B cell (primary cell): ENCODE data around the gene USP12. TPM values are rescaled to one million over a fixed set of nuclear protein-coding genes. Genes with fewer than 3 reads are reported as not detected.

Experiments used
- ATAC-seq: fragments of 200-7000 bp; cut with Tn5 transposase; one replicate; pipeline ENCODE4 v1.10.0; 2021; ENCODE audit warnings: low read depth, mild to moderate bottlenecking, moderate number of reproducible peaks, moderate library complexity
- CTCF ChIA-PET: fragments of 350-600 bp; sonication (Branson Sonifier 250); formaldehyde crosslinking; loops from one replicate; lab custom pipeline; 2021; ENCODE audit warnings: antibody characterized with exemption, inconsistent platforms; lab: Charles Lee
- POLR2A ChIA-PET: fragments of 350-600 bp; sonication (Branson Sonifier 250); formaldehyde crosslinking; loops from one replicate; lab custom pipeline; 2021; ENCODE audit warnings: antibody characterized with exemption; lab: Charles Lee
- DNase-seq: peaks from one replicate; pipeline ENCODE4 v3.0.0; 2013
- H2AFZ ChIP-seq: 2 replicates; pipeline ENCODE4 v1.6.1; 2012; ENCODE audit warnings: mild to moderate bottlenecking, low read depth, low read length; ENCODE audit not compliant: insufficient read depth, poor library complexity, severe bottlenecking
- H3K27ac ChIP-seq, 2 donors: 1 replicate in 1 of 2; 2 replicates in 1 of 2; pipeline ENCODE4 v1.5.1; 2012 to 2013; ENCODE audit warnings: low read length in 2 of 2, mild to moderate bottlenecking in 2 of 2, moderate library complexity in 1 of 2
- H3K27me3 ChIP-seq, 4 experiments: fragments of 200-600 bp in 1 of 4; sonication (generic) in 1 of 4; replicated peaks in 1 of 4; 1 replicate in 2 of 4; 2 replicates in 2 of 4; pipeline versions ENCODE4 v1.6.1 to v1.7.0; 2013 to 2016; ENCODE audit warnings: low read length in 3 of 4, mild to moderate bottlenecking in 2 of 4, mixed read lengths in 1 of 4, moderate library complexity in 1 of 4; ENCODE audit not compliant: insufficient read depth in 4 of 4, control insufficient read depth in 3 of 4; ENCODE audit errors: control extremely low read depth in 1 of 4
- H3K36me3 ChIP-seq, 2 experiments: replicated peaks in 1 of 2; 1 replicate in 1 of 2; 2 replicates in 1 of 2; pipeline versions ENCODE4 v1.6.1 to v1.7.1; 2013; ENCODE audit warnings: low read length in 1 of 2; ENCODE audit not compliant: insufficient read depth in 2 of 2, control insufficient read depth in 1 of 2; ENCODE audit errors: control extremely low read depth in 1 of 2, extremely low read depth in 1 of 2
- H3K4me1 ChIP-seq, 2 donors: fragments of 200-600 bp in 1 of 2; sonication (generic) in 1 of 2; 1 replicate in 1 of 2; 2 replicates in 1 of 2; pipeline versions ENCODE4 v1.5.1 to v1.6.1; 2013 to 2017; ENCODE audit warnings: low read length in 2 of 2; ENCODE audit not compliant: control insufficient read depth in 2 of 2, insufficient read depth in 2 of 2
- H3K4me2 ChIP-seq: replicated peaks from 2 replicates; pipeline ENCODE3; 2012; ENCODE audit warnings: mild to moderate bottlenecking, low read depth, low read length; ENCODE audit not compliant: poor library complexity, severe bottlenecking
- H3K4me3 ChIP-seq, 5 experiments: fragments of 200-600 bp in 1 of 5; sonication (generic) in 1 of 5; 1 replicate in 3 of 5; 2 replicates in 2 of 5; pipeline versions ENCODE4 v1.5.1 to v1.7.0; 2011 to 2016; ENCODE audit warnings: low read length in 4 of 5, mild to moderate bottlenecking in 4 of 5, low read depth in 2 of 5, control low read depth in 1 of 5, moderate library complexity in 1 of 5; ENCODE audit not compliant: insufficient read depth in 1 of 5; ENCODE audit errors: control extremely low read depth in 1 of 5, extremely low read depth in 1 of 5
- H3K79me2 ChIP-seq: fragments of 200-600 bp; sonication (generic); one replicate; pipeline ENCODE4 v1.6.0; 2016; ENCODE audit warnings: low read length; ENCODE audit not compliant: control insufficient read depth, insufficient read depth
- H3K9ac ChIP-seq: fragments of 200-600 bp; sonication (generic); 2 replicates; pipeline ENCODE4 v1.6.1; 2017; ENCODE audit warnings: mild to moderate bottlenecking, low read length, moderate library complexity
- H3K9me3 ChIP-seq, 3 donors: one replicate each; pipeline versions ENCODE4 v1.6.1 to v1.7.1; 2013; ENCODE audit warnings: low read length in 2 of 3; ENCODE audit not compliant: control insufficient read depth in 2 of 3, insufficient read depth in 1 of 3; ENCODE audit errors: control extremely low read depth in 1 of 3
- H4K20me1 ChIP-seq: 2 replicates; pipeline ENCODE4 v1.6.0; 2012; ENCODE audit warnings: mild to moderate bottlenecking, low read length; ENCODE audit not compliant: insufficient read depth, control insufficient read depth, poor library complexity, severe bottlenecking
- H3K27ac Mint-ChIP-seq: one replicate; pipeline ENCODE4 v1.8.0; 2021; ENCODE audit warnings: mixed read lengths
- H3K27me3 Mint-ChIP-seq: one replicate; pipeline ENCODE4 v1.8.0; 2021; ENCODE audit warnings: mixed read lengths
- H3K4me1 Mint-ChIP-seq: one replicate; pipeline ENCODE4 v1.8.0; 2021; ENCODE audit warnings: mixed read lengths
- H3K4me3 Mint-ChIP-seq: one replicate; pipeline ENCODE4 v1.8.0; 2021; ENCODE audit warnings: mixed read lengths
- H3K9me3 Mint-ChIP-seq: one replicate; pipeline ENCODE4 v1.8.0; 2022; ENCODE audit warnings: mixed read lengths; ENCODE audit not compliant: insufficient read depth
- EZH2 ChIP-seq: IDR thresholded peaks from 2 replicates; pipeline ENCODE4 v1.6.1; 2012; ENCODE audit warnings: borderline replicate concordance, low read depth, mild to moderate bottlenecking, moderate library complexity, low read length; ENCODE audit not compliant: insufficient read depth, poor library complexity, severe bottlenecking
- WGBS: methylation state at CpG from one replicate; pipeline ENCODE4 v1.1.5; 2013; ENCODE audit warnings: missing lambda C conversion rate; ENCODE audit not compliant: insufficient coverage; 5-methylcytosine and 5-hydroxymethylcytosine counted together
- intact Hi-C: fragments of 100-400 bp; cut with micrococcal nuclease; formaldehyde crosslinking; loops from one replicate; pipeline ENCODE4 v1.10.0; 2022
- polyA plus RNA-seq: library from polyadenylated mRNA; depleted of rRNA; stranded (reverse); fragments of >200 nt; gene quantifications from 2 replicates; pipeline ENCODE4 v1.2.3, GENCODE V29; 2012
- total RNA-seq, 2 donors: library from RNA; stranded (reverse); fragments of 120-200 nt in 1 of 2; gene quantifications; 1 replicate in 1 of 2; 2 replicates in 1 of 2; pipeline versions ENCODE4 v1.2.3 to v1.2.4, GENCODE V29; 2013 to 2022
- TF ChIP-seq, protein P1 (sequence below): fragments of 200-600 bp; IDR thresholded peaks from one replicate; pipeline ENCODE4 v1.8.0; 2022; ENCODE audit warnings: antibody characterized with exemption, mild to moderate bottlenecking

USP12 gene
- total and polyA plus RNA-seq, 2 donors (not counting 1 experiment from before 2014, with no cell fraction given), result 21.7 to 46.3 TPM

GRCh38 chr13:27040826-27041108 lies 130.8 kb downstream of the USP12 start:
- 100% methylated on average over 4 of the region's 4 CpGs for WGBS
- H4K20me1 ChIP-seq, result no peaks in the 10 kb centered on the region
- H3K4me3 ChIP-seq, result no peak overlapping the region
- no peaks in the 10 kb centered on the region for H3K36me3 ChIP-seq
- no peaks in the 10 kb centered on the region for H3K79me2 ChIP-seq
- peaks cover 8 to 17% of the 10 kb centered on the region in 2 donors for H3K4me1 ChIP-seq
- no peaks in the 10 kb centered on the region for H3K9me3 Mint-ChIP-seq
- DNase-seq (no peak), ATAC-seq (no peak)
- no peak overlapping the region for H3K4me3 Mint-ChIP-seq
- peaks cover 0 to 1% (median 0%) of the 10 kb centered on the region in 3 donors for H3K9me3 ChIP-seq
- POLR2A ChIA-PET, result no interaction called here
- no peak overlapping the region for H3K9ac ChIP-seq
- H3K27ac Mint-ChIP-seq, result no peak overlapping the region
- H3K4me1 Mint-ChIP-seq, result peaks cover 24% of the 10 kb centered on the region
- intact Hi-C loops, result no loop called here
- CTCF ChIA-PET, result no interaction called here
- H3K27ac ChIP-seq, result no peak overlapping the region
- H3K27me3 Mint-ChIP-seq, result peaks cover 5% of the 10 kb centered on the region
- TF ChIP-seq EZH2, result no peak
- TF ChIP-seq, protein P1, sequence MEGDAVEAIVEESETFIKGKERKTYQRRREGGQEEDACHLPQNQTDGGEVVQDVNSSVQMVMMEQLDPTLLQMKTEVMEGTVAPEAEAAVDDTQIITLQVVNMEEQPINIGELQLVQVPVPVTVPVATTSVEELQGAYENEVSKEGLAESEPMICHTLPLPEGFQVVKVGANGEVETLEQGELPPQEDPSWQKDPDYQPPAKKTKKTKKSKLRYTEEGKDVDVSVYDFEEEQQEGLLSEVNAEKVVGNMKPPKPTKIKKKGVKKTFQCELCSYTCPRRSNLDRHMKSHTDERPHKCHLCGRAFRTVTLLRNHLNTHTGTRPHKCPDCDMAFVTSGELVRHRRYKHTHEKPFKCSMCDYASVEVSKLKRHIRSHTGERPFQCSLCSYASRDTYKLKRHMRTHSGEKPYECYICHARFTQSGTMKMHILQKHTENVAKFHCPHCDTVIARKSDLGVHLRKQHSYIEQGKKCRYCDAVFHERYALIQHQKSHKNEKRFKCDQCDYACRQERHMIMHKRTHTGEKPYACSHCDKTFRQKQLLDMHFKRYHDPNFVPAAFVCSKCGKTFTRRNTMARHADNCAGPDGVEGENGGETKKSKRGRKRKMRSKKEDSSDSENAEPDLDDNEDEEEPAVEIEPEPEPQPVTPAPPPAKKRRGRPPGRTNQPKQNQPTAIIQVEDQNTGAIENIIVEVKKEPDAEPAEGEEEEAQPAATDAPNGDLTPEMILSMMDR, result no peak
- H2AFZ ChIP-seq, result no peak overlapping the region
- no peaks in the 10 kb centered on the region for H3K27me3 ChIP-seq
- H3K4me2 ChIP-seq, result no peak overlapping the region

GRCh38 chr13:27039171-27039701 lies 132.4 kb downstream of the USP12 start:
- H3K27ac ChIP-seq, result no peak overlapping the region
- no peaks in the 10 kb centered on the region for H3K79me2 ChIP-seq
- no peaks in the 10 kb centered on the region for H3K9me3 Mint-ChIP-seq
- H3K4me3 Mint-ChIP-seq, result no peak overlapping the region
- no peak overlapping the region for H3K27ac Mint-ChIP-seq
- TF ChIP-seq, protein P1, result no peak
- TF ChIP-seq EZH2, result no peak
- 99% methylated on average over 7 of the region's 9 CpGs for WGBS
- H3K36me3 ChIP-seq, result no peaks in the 10 kb centered on the region
- H3K27me3 Mint-ChIP-seq, result peaks cover 10% of the 10 kb centered on the region
- peaks cover 0 to 6% (median 0%) of the 10 kb centered on the region in 4 experiments for H3K27me3 ChIP-seq
- no peak overlapping the region for H3K4me3 ChIP-seq
- peaks cover 0 to 5% (median 1%) of the 10 kb centered on the region in 3 donors for H3K9me3 ChIP-seq
- no peak for ATAC-seq
- ChIA-PET POLR2A (no interaction called here), CTCF (no interaction called here)
- intact Hi-C loops, result no loop called here
- H2AFZ ChIP-seq, result no peak overlapping the region
- H3K4me2 ChIP-seq, result no peak overlapping the region
- no peak overlapping the region for H3K9ac ChIP-seq
- DNase-seq, result no peak
- peaks cover 18% of the 10 kb centered on the region for H3K4me1 Mint-ChIP-seq
- no peaks in the 10 kb centered on the region for H4K20me1 ChIP-seq
- peaks cover 0 to 10% of the 10 kb centered on the region in 2 donors for H3K4me1 ChIP-seq
